ENCODE measurements around the gene CLDN5.
"Not testable (repeated sequence)": the region's sequence is repeated elsewhere in the genome, so short reads cannot be mapped to it uniquely, and the experiment has no call there.

Gene CLDN5

DNA sequence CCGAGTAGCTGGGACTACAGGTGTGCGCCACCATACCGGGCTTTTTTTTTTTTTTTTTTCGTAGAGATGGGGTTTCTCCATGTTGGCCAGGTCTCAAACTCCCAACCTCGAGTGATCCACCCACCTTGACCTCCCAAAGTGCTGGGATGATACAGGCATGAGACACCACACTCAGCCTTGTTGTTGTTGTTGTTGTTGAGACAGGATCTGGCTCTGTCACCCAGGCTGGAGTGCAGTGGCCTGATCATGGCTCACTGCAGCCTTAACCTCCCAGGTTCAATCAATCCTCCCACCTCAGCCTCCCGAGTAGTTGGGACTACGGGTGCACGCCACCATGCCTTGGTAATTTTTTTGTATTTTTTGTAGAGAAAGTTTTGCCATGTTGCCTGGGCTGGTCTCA lies 23.4 kb upstream of the CLDN5 start:
- DNase-seq: no peak

DNA sequence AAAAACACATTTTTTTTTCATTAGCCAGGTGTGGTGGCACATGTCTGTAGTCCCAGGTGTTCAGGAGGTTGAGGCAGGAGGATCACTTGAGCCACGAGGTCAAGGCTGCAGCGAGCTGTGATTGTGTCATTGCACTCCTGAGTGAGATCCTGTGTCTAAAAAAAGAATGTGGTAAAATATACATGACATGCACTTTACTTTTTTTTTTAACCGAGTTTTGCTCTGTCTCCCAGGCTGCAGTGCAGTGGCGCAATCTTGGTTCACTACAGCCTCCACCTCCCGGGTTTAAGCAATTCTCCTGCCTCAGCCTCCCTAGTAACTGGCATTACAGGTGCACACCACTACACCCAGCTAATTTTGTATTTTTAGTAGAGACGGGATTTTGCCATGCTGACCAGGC lies 22.5 kb upstream of the CLDN5 start:
- no peak for DNase-seq

DNA sequence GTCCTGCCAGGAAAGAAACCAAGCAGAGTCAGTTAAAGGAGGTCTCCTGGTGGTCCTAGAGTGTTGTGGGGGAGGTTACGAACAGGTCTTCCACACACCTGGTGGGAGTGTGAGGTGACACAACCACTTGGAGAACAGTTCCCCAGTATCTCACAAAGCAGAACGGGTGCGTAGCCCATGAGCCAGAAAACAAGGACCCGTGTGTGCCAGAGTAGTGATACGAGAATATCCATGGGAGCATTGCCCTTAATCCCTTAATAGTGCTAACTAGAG lies 21.7 kb upstream of the CLDN5 start:
- DNase-seq: no peak

DNA sequence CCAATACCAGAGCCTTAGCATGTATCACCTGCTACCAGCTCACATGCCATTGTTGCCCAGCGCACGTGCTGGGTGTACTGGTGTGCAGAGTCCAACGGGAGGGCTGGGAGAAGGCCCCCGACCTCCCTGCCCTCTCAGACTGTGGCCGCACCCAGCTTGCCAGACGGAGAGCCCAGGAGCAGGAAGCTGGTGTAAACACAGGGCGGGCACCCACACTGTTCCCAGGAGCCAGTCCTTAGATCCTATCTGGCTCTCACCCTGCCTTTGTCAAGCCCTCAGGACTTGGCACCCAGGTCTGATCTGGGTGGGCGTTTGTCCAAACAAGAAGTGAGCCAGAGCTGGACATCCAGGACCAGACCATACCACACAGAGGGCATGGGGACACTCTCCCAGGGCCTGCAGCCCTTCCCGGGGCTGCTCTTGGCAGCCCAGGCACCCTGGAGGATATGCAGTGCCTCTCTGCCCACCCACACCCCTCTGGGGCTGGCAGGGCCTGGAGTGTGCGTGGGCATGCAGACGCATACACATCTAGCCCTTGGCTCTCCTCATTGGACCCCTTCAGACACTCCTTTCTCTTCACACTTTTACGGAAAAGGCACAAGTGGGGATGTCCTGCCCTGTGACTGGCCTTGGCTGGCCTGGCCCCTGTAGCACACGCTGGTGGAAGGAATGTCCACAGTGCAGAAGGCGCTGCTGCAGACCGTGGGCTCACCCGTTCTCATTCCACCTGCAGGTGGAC lies 19.9 kb upstream of the CLDN5 start:
- no peak for DNase-seq

DNA sequence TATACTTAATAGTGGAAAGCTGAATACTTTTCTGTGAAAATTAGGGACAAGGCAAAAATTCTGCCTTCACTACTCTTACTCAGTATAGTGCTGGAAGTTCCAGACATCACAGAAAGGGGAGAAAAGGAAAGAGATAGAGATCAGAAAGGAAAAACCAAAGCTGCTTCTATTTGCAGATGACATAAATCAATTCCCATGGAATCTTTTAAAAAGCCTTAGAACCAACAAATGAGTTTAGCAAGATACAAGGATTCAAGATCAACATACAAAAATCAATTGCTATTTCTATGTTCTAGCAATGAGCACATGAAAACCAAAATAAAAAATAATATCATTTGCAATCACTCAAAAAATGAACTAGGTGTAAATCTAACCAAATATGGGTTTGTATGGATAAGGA lies 16.2 kb upstream of the CLDN5 start:
- no peak for DNase-seq

DNA sequence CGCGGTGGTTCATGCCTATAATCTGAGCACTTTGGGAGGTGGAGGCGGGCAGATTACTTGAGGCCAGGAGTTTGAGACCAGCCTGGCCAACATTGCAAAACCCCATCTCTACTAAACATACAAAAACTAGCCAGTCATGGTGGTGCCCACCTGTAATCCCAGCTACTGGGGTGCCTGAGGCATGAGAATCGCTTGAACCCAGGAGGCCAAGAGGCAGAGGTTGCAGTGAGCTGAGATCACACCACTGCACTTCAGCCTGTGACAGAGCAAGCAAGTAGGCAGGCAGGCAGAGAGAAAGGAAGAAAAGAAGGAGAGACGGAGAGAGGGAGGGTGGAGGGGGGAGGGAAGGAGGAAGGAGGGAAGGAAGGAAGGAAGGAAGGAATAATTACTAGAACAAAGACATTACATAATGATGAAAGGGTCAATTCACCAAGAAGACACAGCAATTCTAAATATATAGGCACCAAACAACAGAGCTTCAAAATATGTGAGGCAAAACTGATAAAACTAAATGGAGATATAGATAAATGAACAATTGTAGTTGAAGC lies 13.8 kb upstream of the CLDN5 start:
- DNase-seq: no peak

DNA sequence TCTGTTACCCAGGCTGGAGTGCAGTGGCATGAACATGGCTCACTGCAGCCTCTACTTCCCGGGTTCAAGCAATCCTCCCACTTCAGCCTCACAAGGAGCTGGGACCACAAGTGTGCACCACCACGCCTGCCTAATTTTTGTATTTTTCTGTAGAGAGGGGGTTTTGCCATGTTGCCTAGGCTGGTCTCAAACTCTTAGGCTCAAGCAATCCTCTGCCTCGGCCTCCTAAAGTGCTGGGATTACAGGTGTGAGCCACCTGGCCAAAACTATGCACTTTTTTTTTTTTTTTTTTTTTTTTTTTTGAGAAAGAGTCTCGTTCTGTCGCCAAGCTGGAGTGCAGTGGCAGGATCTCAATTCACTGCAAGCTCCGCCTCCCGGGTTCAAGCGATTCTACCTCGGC lies 12.4 kb upstream of the CLDN5 start:
- DNase-seq: no peak

DNA sequence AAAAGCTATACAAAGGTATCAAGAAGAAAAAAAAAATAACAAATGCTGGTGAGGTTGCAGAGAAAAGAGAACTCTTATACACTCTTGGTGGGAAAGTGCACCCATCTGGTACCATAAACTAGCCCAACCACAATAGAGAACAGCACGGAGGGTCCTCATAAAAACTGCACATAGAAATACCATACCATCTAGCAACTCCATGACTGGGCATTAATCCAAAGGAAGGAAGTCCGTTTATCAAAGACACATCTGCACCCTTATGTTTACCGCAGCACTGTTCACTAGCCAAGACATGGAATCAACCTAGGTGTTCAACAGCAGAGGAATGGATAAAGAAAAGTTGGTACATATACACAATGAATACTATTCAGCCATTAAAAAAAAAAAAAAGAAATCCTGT lies 10.8 kb upstream of the CLDN5 start:
- peak in 1 of 2 donors; percentile 34 for DNase-seq

DNA sequence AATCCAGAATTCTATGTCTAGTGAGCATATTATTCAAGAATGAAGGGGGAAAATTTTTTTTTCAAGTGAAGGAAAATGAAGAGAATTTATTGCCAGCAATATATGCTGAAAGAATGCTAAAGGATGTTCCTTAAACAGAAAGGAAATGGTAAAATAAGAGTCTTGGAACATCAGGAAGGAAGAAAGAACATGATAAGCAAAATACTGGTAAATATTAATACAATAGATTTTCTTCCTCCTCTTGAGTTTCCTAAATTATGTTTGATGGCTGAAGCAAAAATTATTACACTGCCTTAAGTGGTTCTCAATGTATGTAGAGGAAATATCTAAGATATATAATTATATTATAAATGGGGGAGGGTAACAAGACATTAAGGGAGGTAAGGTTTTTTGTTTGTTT lies 9.6 kb upstream of the CLDN5 start:
- no peak for DNase-seq

DNA sequence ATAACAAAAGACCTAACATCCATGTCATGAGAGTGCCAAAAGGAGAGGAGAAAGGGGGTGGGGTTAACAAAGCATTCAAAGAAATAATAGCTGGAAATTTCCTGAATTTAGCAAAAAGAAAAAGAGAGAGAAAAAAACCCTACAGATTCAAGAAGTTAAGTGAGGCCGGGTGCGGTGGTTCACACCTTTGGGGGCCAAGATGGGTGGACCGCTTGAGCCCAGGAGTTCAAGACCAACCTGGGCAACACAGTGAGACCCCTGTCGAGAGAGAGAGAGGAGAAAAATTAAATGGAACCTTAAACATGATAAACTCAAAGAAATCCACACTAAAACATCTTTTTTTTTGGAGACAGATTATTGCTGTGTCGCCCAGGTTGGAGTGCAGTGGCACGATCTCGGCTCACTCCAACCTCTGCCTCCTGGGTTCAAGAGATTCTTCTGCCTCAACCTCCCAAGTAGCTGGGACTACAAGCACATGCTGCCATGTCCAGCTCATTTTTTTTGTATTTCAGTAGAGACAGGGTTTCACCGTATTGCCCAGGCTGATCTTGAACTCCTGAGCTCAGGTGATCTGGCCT lies 8.9 kb upstream of the CLDN5 start:
- DNase-seq: no peak

DNA sequence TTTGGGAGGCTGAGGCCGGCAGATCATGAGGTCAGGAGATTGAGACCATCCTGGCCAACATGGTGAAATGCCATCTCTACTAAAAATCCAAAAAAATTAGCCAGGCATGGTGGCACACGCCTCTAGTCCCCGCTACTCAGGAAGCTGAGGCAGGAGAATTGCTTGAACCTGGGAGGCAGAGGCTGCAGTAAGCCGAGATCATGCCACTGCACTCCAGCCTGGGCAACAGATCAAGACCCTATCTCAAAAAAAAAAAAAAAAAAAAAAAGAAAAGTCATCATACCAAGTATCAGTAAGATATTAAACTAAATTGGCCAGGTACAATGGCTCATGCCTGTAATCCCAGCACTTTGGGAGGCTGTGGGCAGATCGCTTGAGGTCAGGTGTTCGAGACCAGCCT lies 7.1 kb upstream of the CLDN5 start:
- DNase-seq: not testable (repeated sequence)

DNA sequence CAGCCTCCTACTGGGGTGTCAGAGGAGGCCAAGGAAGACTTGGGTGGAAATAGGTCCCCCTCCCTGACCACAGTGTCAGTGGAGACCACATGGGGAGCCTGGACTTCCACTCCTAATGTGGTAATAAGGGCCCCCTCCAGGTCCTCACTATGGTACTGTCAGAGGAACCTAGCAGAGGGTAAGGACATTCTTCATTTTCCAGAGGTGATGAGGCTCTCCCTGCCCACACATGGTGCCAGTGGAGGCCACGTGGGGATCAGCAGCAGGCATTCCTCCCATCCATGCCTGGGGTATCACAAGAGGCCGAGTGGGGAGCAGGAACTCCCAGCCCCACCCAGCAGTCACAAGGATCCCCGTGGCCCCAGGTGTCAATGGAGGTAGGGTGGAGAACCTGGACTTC lies 6.5 kb upstream of the CLDN5 start:
- no peak for DNase-seq

DNA sequence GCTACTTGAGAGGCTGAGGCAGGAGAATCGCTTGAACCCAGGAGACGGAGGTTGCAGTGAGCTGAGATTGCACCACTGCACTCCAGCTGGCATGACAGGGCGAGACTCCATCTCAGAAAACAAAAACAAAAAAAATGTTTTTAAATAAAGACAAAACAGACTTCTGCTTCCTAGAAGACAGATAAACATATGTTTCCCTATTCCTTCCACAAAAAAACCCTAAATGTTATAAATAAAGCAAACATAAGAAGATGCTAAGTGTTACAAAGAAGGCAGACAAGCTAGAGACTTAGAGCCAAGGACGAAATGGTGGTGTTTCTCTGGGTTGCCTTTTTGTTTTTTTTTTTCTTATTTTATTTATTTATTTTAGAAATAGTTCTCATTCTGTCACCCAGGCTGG lies 5.6 kb upstream of the CLDN5 start:
- no peak for DNase-seq

DNA sequence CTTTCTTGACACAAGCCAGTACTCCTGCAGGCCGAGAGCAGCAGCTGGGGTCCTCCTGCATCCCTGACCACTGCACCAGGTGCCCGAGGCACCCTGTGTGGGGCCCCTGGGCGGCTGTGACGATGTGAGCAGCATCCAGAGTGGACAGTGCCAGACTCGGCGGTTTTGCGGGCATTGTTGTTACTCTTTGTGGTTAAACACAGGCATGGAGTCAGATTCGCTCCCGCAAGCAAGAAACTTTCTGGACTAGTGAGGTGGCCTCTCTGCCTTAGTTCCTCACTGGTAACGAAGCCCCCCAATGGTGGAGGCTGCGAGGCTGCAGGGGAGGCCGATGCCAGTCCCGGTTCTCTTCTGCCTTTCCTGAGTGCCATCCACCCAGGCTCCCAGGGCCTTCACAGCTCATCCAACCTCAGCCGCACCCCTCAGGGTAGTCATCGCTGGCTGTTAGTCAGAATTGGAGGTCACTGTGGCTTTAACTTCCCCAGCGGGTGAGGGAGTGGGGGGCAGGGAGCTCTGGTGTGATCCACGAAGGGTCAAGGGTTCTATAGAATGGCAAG lies 3.7 kb upstream of the CLDN5 start:
- no peak for DNase-seq

DNA sequence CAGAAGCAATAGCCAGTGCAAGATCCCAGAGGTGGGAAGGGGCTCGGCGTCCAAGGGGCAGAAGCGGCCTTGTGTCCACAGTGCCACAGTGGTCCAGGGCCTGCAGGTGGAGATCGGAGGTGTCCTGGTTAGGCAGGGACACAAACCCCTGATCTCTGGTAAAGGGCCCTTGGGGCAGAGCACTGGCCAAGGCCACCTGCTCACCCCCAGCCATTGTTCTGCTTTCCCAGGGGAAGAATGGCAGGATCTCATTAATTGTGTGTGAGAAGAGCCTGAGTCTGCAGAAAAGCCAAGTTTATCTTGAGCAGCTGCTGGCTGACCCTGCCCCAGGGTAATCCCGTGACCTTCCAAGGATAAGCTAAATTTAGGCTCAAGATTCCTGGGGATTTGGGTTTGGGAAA lies 3.1 kb upstream of the CLDN5 start:
- DNase-seq: no peak

DNA sequence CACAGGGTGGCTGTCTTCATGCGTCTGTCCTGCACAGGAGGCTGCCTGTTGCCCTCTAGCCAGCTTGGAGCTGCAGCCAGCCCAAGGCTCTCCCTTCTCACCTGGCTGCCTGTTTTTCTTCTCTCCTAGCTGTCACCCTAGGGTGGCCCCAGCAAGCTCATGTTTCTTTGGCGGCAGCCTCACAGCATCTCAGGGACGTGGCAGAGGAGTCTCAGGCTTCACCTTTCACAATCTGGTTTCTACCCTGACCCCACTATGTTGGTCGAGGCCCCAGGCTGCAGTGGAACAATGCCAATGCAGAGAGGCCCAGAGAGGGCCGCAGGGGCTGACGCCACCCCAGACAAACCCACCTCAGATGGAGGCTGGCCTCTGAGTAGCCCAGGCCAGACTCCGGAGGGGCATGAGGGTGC lies 2.5 kb upstream of the CLDN5 start:
- no peak for DNase-seq

DNA sequence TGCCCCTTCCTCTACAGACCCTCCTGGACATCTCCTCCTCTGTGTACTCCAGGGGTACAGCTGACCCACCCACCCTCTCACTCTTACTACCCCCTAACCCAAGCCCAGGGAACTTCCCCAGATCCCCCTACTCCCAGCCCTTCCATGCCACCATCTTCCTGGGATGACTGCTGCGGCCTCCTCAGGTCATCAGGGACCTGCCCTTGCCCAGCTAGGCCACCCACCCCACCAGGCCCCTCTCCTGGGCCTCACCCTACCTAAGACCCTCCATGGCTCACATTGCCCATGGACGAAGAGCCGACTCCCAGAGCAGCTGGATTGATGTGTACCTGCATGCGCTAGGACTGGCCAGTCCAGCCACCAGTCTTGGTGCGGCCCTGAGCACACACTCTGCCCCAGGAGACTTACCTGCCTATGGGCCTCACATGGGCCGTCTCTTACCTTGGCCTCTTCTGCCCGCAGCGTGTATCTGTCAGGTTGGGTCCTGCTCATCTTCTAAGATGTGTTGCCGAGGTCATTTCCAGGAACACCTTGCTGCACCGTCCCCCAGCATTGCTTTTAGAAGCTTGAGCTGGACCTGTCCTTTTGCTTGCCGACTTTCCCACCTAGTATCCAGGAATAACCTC lies 2.0 kb upstream of the CLDN5 start:
- no peak for DNase-seq

DNA sequence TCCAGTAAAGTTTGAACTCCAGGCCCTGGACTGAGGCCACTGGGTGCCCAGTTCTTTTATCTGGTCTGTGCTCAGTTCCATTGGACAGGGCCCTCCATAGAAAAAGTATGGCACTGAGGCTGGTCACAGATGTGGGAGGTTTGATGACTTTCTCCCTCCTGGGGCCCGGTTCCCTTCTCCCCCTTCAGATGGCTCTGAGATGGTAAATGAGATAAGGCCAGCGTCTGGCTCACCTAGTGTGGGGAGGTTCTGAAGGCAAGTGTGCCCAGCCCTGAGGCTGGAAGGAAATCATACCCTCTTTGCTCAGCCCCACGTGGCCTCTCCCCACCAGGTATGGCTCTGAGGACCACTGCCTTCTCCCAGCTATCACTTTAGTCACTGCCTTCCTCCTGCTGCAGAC lies 1.5 kb upstream of the CLDN5 start:
- DNase-seq: no peak

DNA sequence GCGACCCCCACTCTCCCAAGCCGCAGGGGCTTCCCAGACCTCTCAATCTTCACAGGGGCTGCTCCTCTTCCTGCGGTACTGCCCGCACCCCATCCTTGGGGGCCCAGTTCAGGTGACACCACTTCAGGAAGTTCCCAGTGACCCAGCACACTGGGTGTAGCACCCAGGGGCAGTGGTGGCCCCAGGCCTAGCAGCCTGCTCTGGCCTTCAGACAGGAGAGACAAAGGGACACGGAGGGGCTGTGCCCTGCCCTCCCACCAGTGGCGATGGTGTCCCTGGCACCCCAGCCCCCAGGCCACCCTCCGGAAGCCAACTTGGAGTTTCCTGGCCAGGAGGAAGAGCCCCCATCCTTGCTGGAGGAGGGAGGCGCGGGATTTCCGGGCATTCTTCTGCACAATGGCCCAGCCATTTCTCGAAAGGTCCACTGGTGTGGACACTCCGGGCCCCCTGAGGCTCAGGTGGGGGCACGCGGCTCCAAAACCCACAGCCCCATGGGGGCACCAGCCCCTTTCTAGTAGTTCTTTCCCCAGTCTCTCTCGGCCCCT lies 978 bp upstream of the CLDN5 start:
- DNase-seq: no peak

DNA sequence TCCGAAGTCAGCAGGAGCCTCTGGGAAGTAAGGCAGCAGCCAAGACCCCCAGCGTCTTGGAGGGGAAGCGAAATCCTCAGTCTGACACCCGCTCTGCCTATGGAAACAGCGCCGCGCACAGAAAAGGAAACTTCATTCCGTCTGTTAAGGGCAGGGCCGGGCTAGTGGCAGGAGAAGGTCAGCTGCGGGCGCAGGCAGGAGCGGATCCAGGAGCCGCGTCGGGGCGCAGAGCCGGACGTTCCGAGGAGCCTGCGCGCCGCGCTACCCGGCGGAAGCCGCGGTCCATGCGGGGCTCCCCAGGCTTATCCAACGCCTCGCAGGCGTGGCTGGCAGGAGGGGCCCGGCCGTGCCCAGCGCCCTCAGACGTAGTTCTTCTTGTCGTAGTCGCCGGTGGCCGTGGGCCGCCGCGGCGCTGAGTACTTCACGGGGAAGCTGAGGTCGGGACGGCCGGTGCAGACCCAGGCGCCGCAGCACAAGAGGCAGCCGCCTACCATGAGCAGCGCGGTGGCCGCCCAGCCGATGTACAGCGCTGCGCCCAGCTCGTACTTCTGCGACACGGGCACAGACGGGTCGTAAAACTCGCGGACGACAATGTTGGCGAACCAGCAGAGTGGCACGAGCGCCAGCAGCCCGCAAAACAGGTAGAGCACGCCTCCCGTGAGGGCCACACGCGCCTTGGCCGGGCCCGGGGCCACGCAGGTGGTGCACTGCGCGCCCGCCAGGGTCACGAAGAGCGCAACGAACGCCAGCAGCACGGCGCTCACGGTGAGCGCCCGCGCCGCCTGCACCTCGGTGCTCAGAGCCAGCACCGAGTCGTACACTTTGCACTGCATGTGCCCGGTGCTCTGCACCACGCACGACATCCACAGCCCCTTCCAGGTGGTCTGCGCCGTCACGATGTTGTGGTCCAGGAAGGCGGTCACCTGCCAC lies 705 bp downstream of the CLDN5 start:
- no peak for DNase-seq

DNA sequence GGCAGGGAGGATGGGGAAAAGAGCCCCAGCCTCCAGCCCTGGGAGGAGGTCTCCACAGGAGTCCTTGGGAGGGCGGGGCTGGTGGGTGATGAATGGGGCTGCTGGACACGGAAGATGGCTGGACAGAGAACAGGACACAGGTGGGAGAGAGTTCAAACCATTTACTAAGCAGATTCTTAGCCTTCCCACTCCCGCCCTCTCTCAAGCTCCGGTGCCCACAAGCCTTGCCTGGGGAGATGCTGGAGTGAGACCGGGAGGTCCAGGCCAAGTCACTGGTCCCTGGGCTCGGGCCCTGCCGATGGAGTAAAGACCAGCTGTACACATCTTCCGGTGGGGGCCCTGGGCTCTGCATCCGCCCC lies 1.4 kb downstream of the CLDN5 start:
- DNase-seq: no peak

DNA sequence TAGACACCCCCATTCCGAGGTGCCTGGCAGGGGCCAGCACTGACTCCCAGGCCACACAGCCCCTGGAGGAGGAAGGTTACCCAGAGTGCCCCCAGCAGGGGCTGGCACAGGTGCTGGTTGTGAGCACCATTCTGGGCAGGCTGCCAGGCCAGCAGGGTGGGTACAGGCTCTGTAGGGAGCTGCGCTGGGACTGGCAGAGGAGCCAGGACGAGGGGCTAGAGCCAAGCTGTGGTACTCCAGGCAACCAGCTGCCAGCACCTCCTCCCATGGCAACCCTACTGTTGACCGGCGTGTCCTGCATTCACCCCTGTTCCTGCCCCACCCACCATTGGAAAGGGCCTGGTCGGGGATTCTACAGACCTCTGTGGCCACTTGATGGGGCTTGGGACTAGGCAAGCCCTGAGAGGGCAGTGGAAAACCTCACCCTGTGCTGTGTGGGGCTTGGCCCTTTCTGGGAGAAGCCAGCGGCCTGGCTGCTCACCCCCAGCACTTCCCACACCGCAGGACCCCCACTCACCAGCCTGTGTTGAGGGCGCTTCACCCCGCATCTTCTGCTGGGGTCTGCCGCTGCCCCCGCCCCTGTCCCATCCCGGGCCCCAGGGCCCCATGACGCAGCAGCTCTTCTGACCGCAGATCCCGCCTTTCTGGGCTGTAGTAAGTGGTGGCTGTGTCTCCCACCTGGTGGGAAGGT lies 1.9 kb downstream of the CLDN5 start:
- DNase-seq: no peak

Measured in bone marrow (tissue), 2 donors.